HepG2 (cell line): ENCODE results near the gene OBI1. TPM values are rescaled to one million over a fixed set of nuclear protein-coding genes. Genes with fewer than 3 reads are reported as not detected.
A peak's percentile ranks its signal among the peaks of the same experiment; 100 is the strongest.

Experiments used
- CHD2 ChIP-seq: IDR thresholded peaks from 2 replicates; pipeline ENCODE4 v1.6.1; 2011; ENCODE audit warnings: low read depth, low read length, improper control_type of control experiment
- FIP1L1 ChIP-seq: fragments of 200-400 bp; formaldehyde crosslinking; IDR thresholded peaks from 2 replicates; pipeline ENCODE4 v1.6.1; 2018; ENCODE audit warnings: low read depth, mild to moderate bottlenecking, low read length, moderate library complexity, borderline replicate concordance; ENCODE audit not compliant: insufficient read depth
- FOXA3 ChIP-seq: IDR thresholded peaks from 2 replicates; pipeline ENCODE4 v1.6.1; 2016; ENCODE audit warnings: missing genetic modification reagents, missing compliant biosample characterization
- FOXP1 ChIP-seq, 2 experiments: fragments of 450-650 bp in 1 of 2; IDR thresholded peaks; 2 replicates each; pipeline ENCODE4 v1.6.1; 2017 to 2018; ENCODE audit warnings: antibody characterized with exemption in 1 of 2
- KDM5B ChIP-seq: sonication (generic); formaldehyde crosslinking; IDR thresholded peaks from 2 replicates; pipeline ENCODE4 v1.4.0; 2020; ENCODE audit warnings: missing genetic modification reagents, mild to moderate bottlenecking, borderline replicate concordance
- MYPOP ChIP-seq: sonication (generic); formaldehyde crosslinking; IDR thresholded peaks from 2 replicates; pipeline ENCODE4 v1.8.1; 2023; ENCODE audit warnings: mild to moderate bottlenecking, moderate library complexity, missing genetic modification reagents
- NFKB2 ChIP-seq: sonication (generic); formaldehyde crosslinking; IDR thresholded peaks from 2 replicates; pipeline ENCODE4 v1.4.0; 2020; ENCODE audit warnings: missing genetic modification reagents, borderline replicate concordance
- NKX3-1 ChIP-seq: sonication (generic); formaldehyde crosslinking; IDR thresholded peaks from 2 replicates; pipeline ENCODE4 v1.5.0; 2020; ENCODE audit warnings: missing genetic modification reagents
- POLR2AphosphoS2 ChIP-seq: IDR thresholded peaks from 2 replicates; pipeline ENCODE4 v1.6.1; 2011; ENCODE audit warnings: low read depth, low read length, improper control_type of control experiment
- RBFOX2 ChIP-seq: fragments of 200-400 bp; formaldehyde crosslinking; IDR thresholded peaks from 2 replicates; pipeline ENCODE4 v1.6.1; 2017; ENCODE audit warnings: low read depth, mild to moderate bottlenecking, low read length
- RXRA ChIP-seq: sonication (generic); formaldehyde crosslinking; IDR thresholded peaks from 2 replicates; pipeline ENCODE4 v1.5.1; 2020; ENCODE audit warnings: missing genetic modification reagents
- TFDP1 ChIP-seq: IDR thresholded peaks from 2 replicates; pipeline ENCODE4 v1.6.1; 2016; ENCODE audit warnings: missing compliant biosample characterization, missing genetic modification reagents, borderline replicate concordance
- UBTF ChIP-seq: sonication (generic); formaldehyde crosslinking; IDR thresholded peaks from 2 replicates; pipeline ENCODE4 v1.4.0; 2020; ENCODE audit warnings: mild to moderate bottlenecking, missing genetic modification reagents
- YEATS2 ChIP-seq: sonication (generic); formaldehyde crosslinking; IDR thresholded peaks from 2 replicates; pipeline ENCODE4 v1.4.0; 2020; ENCODE audit warnings: missing genetic modification reagents, borderline replicate concordance
- ZBTB14 ChIP-seq: sonication (generic); formaldehyde crosslinking; IDR thresholded peaks from 2 replicates; pipeline ENCODE4 v1.4.0; 2020; ENCODE audit warnings: missing genetic modification reagents
- ZFX ChIP-seq: sonication (generic); formaldehyde crosslinking; IDR thresholded peaks from 2 replicates; pipeline ENCODE4 v1.4.0; 2020; ENCODE audit warnings: mild to moderate bottlenecking, low read depth, missing genetic modification reagents, moderate library complexity
- ZNF234 ChIP-seq: sonication (generic); formaldehyde crosslinking; conservative IDR thresholded peaks from 2 replicates; pipeline ENCODE4 v1.5.1; 2020; ENCODE audit warnings: mild to moderate bottlenecking, missing genetic modification reagents
- ZNF547 ChIP-seq: sonication (generic); formaldehyde crosslinking; IDR thresholded peaks from 2 replicates; pipeline ENCODE4 v1.5.1; 2020; ENCODE audit warnings: mild to moderate bottlenecking, missing genetic modification reagents
- ZNF563 ChIP-seq: sonication (generic); formaldehyde crosslinking; IDR thresholded peaks from 2 replicates; pipeline ENCODE4 v1.8.0; 2022; ENCODE audit warnings: mild to moderate bottlenecking, moderate library complexity, missing genetic modification reagents
- ZNF747 ChIP-seq: sonication (generic); formaldehyde crosslinking; IDR thresholded peaks from 2 replicates; pipeline ENCODE4 v1.8.1; 2023; ENCODE audit warnings: missing genetic modification reagents, mild to moderate bottlenecking, borderline replicate concordance
- ZNF790 ChIP-seq: sonication (generic); formaldehyde crosslinking; IDR thresholded peaks from 2 replicates; pipeline ENCODE4 v1.8.0; 2022; ENCODE audit warnings: missing genetic modification reagents, mild to moderate bottlenecking, borderline replicate concordance
- ZNF891 ChIP-seq: sonication (generic); formaldehyde crosslinking; IDR thresholded peaks from 2 replicates; pipeline ENCODE4 v1.5.0; 2020; ENCODE audit warnings: mild to moderate bottlenecking, missing genetic modification reagents
- polyA plus RNA-seq, 8 experiments: library from polyadenylated mRNA; depleted of rRNA in 3 of 8; stranded (reverse) in 7 of 8; unstranded in 1 of 8; fragments of >200 nt; fragmentation: Illumina TruSeq in 4 of 8; extraction: Trizol in 4 of 8; gene quantifications; 2 replicates each; pipeline versions ENCODE4 v1.2.1 to v1.2.3, GENCODE V29; 2011 to 2016; ENCODE audit warnings: low read depth in 4 of 8, missing spikeins in 1 of 8, mixed read lengths in 1 of 8; ENCODE audit not compliant: insufficient read depth in 1 of 8
- total RNA-seq, 5 experiments: library from RNA; depleted of rRNA; stranded (reverse); fragments of >200 nt; fragmentation: Illumina TruSeq; extraction: Trizol; gene quantifications; 2 replicates each; pipeline ENCODE4 v1.2.3, GENCODE V29; 2016; ENCODE audit warnings: low read depth in 1 of 5

Gene OBI1
- total and polyA plus RNA-seq, 2 of the 13 experiments (the other 11 are each of a cell fraction or from before 2014, with no cell fraction given), result 7.8 to 23.5 TPM

GRCh38 chr13:78595495-78596398 lies 63.2 kb downstream of the OBI1 start (continued):
- TF ChIP-seq ZNF234 (CRISPR knock-in tag) (no peak), RXRA (peak; percentile 84), CHD2 (no peak), ZNF891 (CRISPR knock-in tag) (no peak), NFKB2 (CRISPR knock-in tag) (no peak), YEATS2 (CRISPR knock-in tag) (no peak), MYPOP (CRISPR knock-in tag) (peak; percentile 28; the same call in 1 of the 2 replicates), ZBTB14 (CRISPR knock-in tag) (0 out of 2 replicates have a peak, but pooled peaks have one; percentile 24), FOXA3 (CRISPR knock-in tag) (no peak), TFDP1 (CRISPR knock-in tag) (peak; percentile 31; the same call in 1 of the 2 replicates), UBTF (CRISPR knock-in tag) (peak; percentile 45; the same call in 1 of the 2 replicates), ZNF563 (CRISPR knock-in tag) (0 out of 2 replicates have a peak, but pooled peaks have one; percentile 23), RBFOX2 (0 out of 2 replicates have a peak, but pooled peaks have one; percentile 40), NKX3-1 (CRISPR knock-in tag) (no peak), ZFX (CRISPR knock-in tag) (peak; percentile 38; the same call in 1 of the 2 replicates), KDM5B (CRISPR knock-in tag) (0 out of 2 replicates have a peak, but pooled peaks have one; percentile 17), FIP1L1 (no peak), FOXP1 (IDR thresholded peaks at IDR 0.05) (no peak), FOXP1 (CRISPR knock-in tag; IDR thresholded peaks at IDR 0.05) (no peak), ZNF790 (CRISPR knock-in tag) (no peak), POLR2AphosphoS2 (no peak), ZNF547 (CRISPR knock-in tag) (no peak), ZNF747 (CRISPR knock-in tag) (no peak)
